Keratinocyte (primary cell): Measurements from ENCODE around the gene OR5V1. TPM values are rescaled to one million over a fixed set of nuclear protein-coding genes. Genes with fewer than 3 reads are reported as not detected.

Experiments
- DNase-seq: peaks from one replicate; pipeline ENCODE4 v3.0.0-alpha.2; 2011; ENCODE audit warnings: low read depth, missing footprints, low spot score
- FAIRE-seq: peaks from 2 replicates; lab custom pipeline; 2011; peaks lifted over from hg19 to GRCh38; lab: Jason Lieb, UNC
- H2AFZ ChIP-seq: 2 replicates; pipeline ENCODE4 v1.6.0; 2012; ENCODE audit warnings: low read length, control low read depth, inconsistent platforms; ENCODE audit not compliant: control insufficient read depth
- H3K27ac ChIP-seq: 2 replicates; pipeline ENCODE4 v1.5.1; 2011; ENCODE audit warnings: low read length; ENCODE audit not compliant: control insufficient read depth, insufficient read depth
- H3K27me3 ChIP-seq: 3 replicates; pipeline ENCODE4 v1.6.0; 2011; ENCODE audit warnings: low read length; ENCODE audit not compliant: control insufficient read depth, insufficient read depth; ENCODE audit errors: extremely low read depth
- H3K36me3 ChIP-seq, 2 experiments: 2 replicates in 1 of 2; 3 replicates in 1 of 2; pipeline ENCODE4 v1.5.1; 2011; ENCODE audit warnings: low read length in 2 of 2, mild to moderate bottlenecking in 1 of 2; ENCODE audit not compliant: control insufficient read depth in 2 of 2, insufficient read depth in 2 of 2; ENCODE audit errors: extremely low read depth in 1 of 2
- H3K4me1 ChIP-seq: 3 replicates; pipeline ENCODE4 v1.5.1; 2011; ENCODE audit warnings: low read length; ENCODE audit not compliant: control insufficient read depth, insufficient read depth; ENCODE audit errors: extremely low read depth
- H3K4me2 ChIP-seq: 3 replicates; pipeline ENCODE4 v1.6.0; 2011; ENCODE audit warnings: low read depth, low read length; ENCODE audit not compliant: control insufficient read depth, insufficient read depth; ENCODE audit errors: extremely low read depth
- H3K4me3 ChIP-seq, 3 experiments: fragments of 200-600 bp in 1 of 3; sonication (generic) in 1 of 3; 2 replicates in 2 of 3; 3 replicates in 1 of 3; pipeline ENCODE4 v1.5.1; 2011 to 2016; ENCODE audit warnings: low read length in 3 of 3, mild to moderate bottlenecking in 3 of 3, control low read depth in 2 of 3, inconsistent platforms in 1 of 3, low read depth in 1 of 3, mixed read lengths in 1 of 3, mixed run types in 1 of 3, moderate library complexity in 1 of 3; ENCODE audit not compliant: control insufficient read depth in 2 of 3, insufficient read depth in 2 of 3; ENCODE audit errors: extremely low read depth in 1 of 3
- H3K79me2 ChIP-seq: 2 replicates; pipeline ENCODE4 v1.6.0; 2012; ENCODE audit warnings: low read length; ENCODE audit not compliant: control insufficient read depth, insufficient read depth
- H3K9ac ChIP-seq: 3 replicates; pipeline ENCODE4 v1.6.0; 2011; ENCODE audit warnings: low read length; ENCODE audit not compliant: control insufficient read depth, insufficient read depth; ENCODE audit errors: extremely low read depth
- H3K9me1 ChIP-seq: 3 replicates; pipeline ENCODE4 v1.6.0; 2011; ENCODE audit warnings: low read length; ENCODE audit not compliant: control insufficient read depth, insufficient read depth; ENCODE audit errors: extremely low read depth
- H3K9me3 ChIP-seq: 2 replicates; pipeline ENCODE4 v1.5.1; 2012; ENCODE audit warnings: low read depth, low read length; ENCODE audit not compliant: control insufficient read depth
- H4K20me1 ChIP-seq: 3 replicates; pipeline ENCODE4 v1.6.0; 2011; ENCODE audit warnings: low read length; ENCODE audit not compliant: control insufficient read depth, insufficient read depth; ENCODE audit errors: extremely low read depth
- EZH2 ChIP-seq: IDR thresholded peaks from one replicate; pipeline ENCODE4 v1.6.1; 2012; ENCODE audit warnings: inconsistent platforms, mild to moderate bottlenecking, low read length, moderate library complexity
- dilution Hi-C: fragments of 300-500 bp; cut with MboI; formaldehyde crosslinking; loops from one replicate; pipeline ENCODE4 v1.7.0; 2020; ENCODE audit warnings: low sequenced_read_pairs; ENCODE audit not compliant: extremely low pct_ligation_motif_present
- polyA plus RNA-seq, 5 experiments: library from polyadenylated mRNA; depleted of rRNA in 3 of 5; stranded (reverse) in 3 of 5; stranded (forward) in 1 of 5; unstranded in 1 of 5; fragments of >200 nt; gene quantifications; 1 replicate in 1 of 5; 2 replicates in 3 of 5; 3 replicates in 1 of 5; pipeline versions ENCODE4 v1.2.1 to v1.2.3, GENCODE V29; 2011 to 2012; ENCODE audit warnings: missing spikeins in 2 of 5, low read depth in 1 of 5, low replicate concordance in 1 of 5
- TF ChIP-seq, protein P1 (sequence below), 3 experiments: IDR thresholded peaks in 1 of 3; conservative IDR thresholded peaks in 1 of 3; optimal IDR thresholded peaks in 1 of 3; 2 replicates in 2 of 3; 3 replicates in 1 of 3; pipeline versions ENCODE3 to v1.5.1; 2011; ENCODE audit warnings: low read length in 3 of 3, mild to moderate bottlenecking in 3 of 3, moderate library complexity in 2 of 3, control low read depth in 1 of 3, inconsistent platforms in 1 of 3; ENCODE audit not compliant: insufficient read depth in 2 of 3; ENCODE audit errors: extremely low read depth in 1 of 3

Gene OR5V1
- polyA plus RNA-seq, 1 donor (not counting 4 experiments of a cell fraction or from before 2014, with no cell fraction given), result not detected

- Histone ChIP-seq H3K4me3 (no peak overlapping the region), H3K4me1 (no peaks in the 10 kb centered on the region), H3K9me3 (no peaks in the 10 kb centered on the region), H3K27ac (no peak overlapping the region), H4K20me1 (no peaks in the 10 kb centered on the region), H3K4me2 (no peak overlapping the region), H2AFZ (no peak overlapping the region), H3K9me1 (no peaks in the 10 kb centered on the region), H3K79me2 (no peaks in the 10 kb centered on the region), H3K36me3 (no peaks in the 10 kb centered on the region), H3K27me3 (no peaks in the 10 kb centered on the region), H3K9ac (no peak overlapping the region)
- DNase-seq, result no peak
- FAIRE-seq, result no peak
- dilution Hi-C loops, result no loop called here
- TF ChIP-seq, protein P1, sequence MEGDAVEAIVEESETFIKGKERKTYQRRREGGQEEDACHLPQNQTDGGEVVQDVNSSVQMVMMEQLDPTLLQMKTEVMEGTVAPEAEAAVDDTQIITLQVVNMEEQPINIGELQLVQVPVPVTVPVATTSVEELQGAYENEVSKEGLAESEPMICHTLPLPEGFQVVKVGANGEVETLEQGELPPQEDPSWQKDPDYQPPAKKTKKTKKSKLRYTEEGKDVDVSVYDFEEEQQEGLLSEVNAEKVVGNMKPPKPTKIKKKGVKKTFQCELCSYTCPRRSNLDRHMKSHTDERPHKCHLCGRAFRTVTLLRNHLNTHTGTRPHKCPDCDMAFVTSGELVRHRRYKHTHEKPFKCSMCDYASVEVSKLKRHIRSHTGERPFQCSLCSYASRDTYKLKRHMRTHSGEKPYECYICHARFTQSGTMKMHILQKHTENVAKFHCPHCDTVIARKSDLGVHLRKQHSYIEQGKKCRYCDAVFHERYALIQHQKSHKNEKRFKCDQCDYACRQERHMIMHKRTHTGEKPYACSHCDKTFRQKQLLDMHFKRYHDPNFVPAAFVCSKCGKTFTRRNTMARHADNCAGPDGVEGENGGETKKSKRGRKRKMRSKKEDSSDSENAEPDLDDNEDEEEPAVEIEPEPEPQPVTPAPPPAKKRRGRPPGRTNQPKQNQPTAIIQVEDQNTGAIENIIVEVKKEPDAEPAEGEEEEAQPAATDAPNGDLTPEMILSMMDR (optimal IDR thresholded peaks at IDR 0.05 in 1 of 3, IDR thresholded peaks at IDR 0.05 in 1 of 3, conservative IDR thresholded peaks at IDR 0.05 in 1 of 3; ENCODE audit: extremely low read depth in 1 of 3, insufficient read depth in 2 of 3, low read length in 3 of 3), result no peak
- TF ChIP-seq EZH2, result no peak
Observed at GRCh38 chr6:29403801-29404200, 35.1 kb upstream of the OR5V1 start.

- no peak for TF ChIP-seq EZH2
- TF ChIP-seq, protein P1 (optimal IDR thresholded peaks at IDR 0.05 in 1 of 3, IDR thresholded peaks at IDR 0.05 in 1 of 3, conservative IDR thresholded peaks at IDR 0.05 in 1 of 3; ENCODE audit: extremely low read depth in 1 of 3, insufficient read depth in 2 of 3, low read length in 3 of 3), result no peak
- Histone ChIP-seq H3K36me3 (no peaks in the 10 kb centered on the region), H3K4me1 (no peaks in the 10 kb centered on the region), H3K9me1 (no peaks in the 10 kb centered on the region), H3K9me3 (no peaks in the 10 kb centered on the region), H3K4me2 (no peak overlapping the region), H3K27ac (no peak overlapping the region), H2AFZ (no peak overlapping the region), H3K9ac (no peak overlapping the region), H4K20me1 (no peaks in the 10 kb centered on the region), H3K79me2 (no peaks in the 10 kb centered on the region), H3K27me3 (no peaks in the 10 kb centered on the region), H3K4me3 (no peak overlapping the region)
- FAIRE-seq, result no peak
- DNase-seq, result no peak
- dilution Hi-C loops, result no loop called here
Observed at GRCh38 chr6:29399525-29399924, 30.9 kb upstream of the OR5V1 start.
